Neural progenitor cell (in vitro differentiated cells): ENCODE results near the gene TAB2. TPM values are rescaled to one million over a fixed set of nuclear protein-coding genes. Genes with fewer than 3 reads are reported as not detected.

ENCODE experiments used
- DNase-seq: peaks from one replicate; pipeline ENCODE4 v3.0.0-alpha.2; 2016; ENCODE audit warnings: low spot score
- H2AFZ ChIP-seq: fragments of 200-600 bp; sonication (generic); replicated peaks from 2 replicates; pipeline ENCODE4 v1.6.1; 2016; ENCODE audit warnings: antibody characterized with exemption
- H3F3A ChIP-seq: fragments of 200-600 bp; sonication (generic); 2 replicates; pipeline ENCODE4 v1.6.1; 2016; ENCODE audit warnings: antibody characterized with exemption, low read depth
- H3K27ac ChIP-seq: fragments of 200-600 bp; sonication (generic); 2 replicates; pipeline ENCODE4 v1.5.1; 2016; ENCODE audit warnings: mild to moderate bottlenecking
- H3K27me3 ChIP-seq: fragments of 200-600 bp; sonication (generic); 2 replicates; pipeline ENCODE4 v1.6.1; 2016; ENCODE audit warnings: mild to moderate bottlenecking, moderate library complexity
- H3K36me3 ChIP-seq: fragments of 200-600 bp; sonication (generic); 2 replicates; pipeline ENCODE4 v1.5.1; 2016
- H3K4me1 ChIP-seq: fragments of 200-600 bp; sonication (generic); 2 replicates; pipeline ENCODE4 v1.6.1; 2016; ENCODE audit warnings: mixed run types
- H3K4me2 ChIP-seq: fragments of 200-600 bp; sonication (generic); 2 replicates; pipeline ENCODE4 v1.6.1; 2016
- H3K4me3 ChIP-seq: fragments of 200-600 bp; sonication (generic); 2 replicates; pipeline ENCODE4 v1.5.1; 2016
- H3K79me2 ChIP-seq: fragments of 200-600 bp; sonication (generic); 2 replicates; pipeline ENCODE4 v1.6.1; 2016; ENCODE audit warnings: low read depth
- H3K9ac ChIP-seq: fragments of 200-600 bp; sonication (generic); 2 replicates; pipeline ENCODE4 v1.6.1; 2016
- H3K9me3 ChIP-seq: fragments of 200-600 bp; sonication (generic); 2 replicates; pipeline ENCODE4 v1.5.1; 2016; ENCODE audit warnings: low read depth
- H4K20me1 ChIP-seq: fragments of 200-600 bp; sonication (generic); 2 replicates; pipeline ENCODE4 v1.6.1; 2016; ENCODE audit warnings: low read depth
- H3K27ac Mint-ChIP-seq: 3 replicates; pipeline ENCODE4 v1.8.0; 2021; ENCODE audit warnings: mixed read lengths
- H3K27me3 Mint-ChIP-seq: 2 replicates; pipeline ENCODE4 v1.8.0; 2022; ENCODE audit warnings: low read depth, mild to moderate bottlenecking, inconsistent platforms, moderate library complexity, mixed read lengths; ENCODE audit not compliant: insufficient read depth
- H3K36me3 Mint-ChIP-seq: 3 replicates; pipeline ENCODE4 v1.8.0; 2021; ENCODE audit warnings: mixed read lengths
- H3K4me1 Mint-ChIP-seq: 3 replicates; pipeline ENCODE4 v1.8.0; 2021; ENCODE audit warnings: mixed read lengths
- H3K4me3 Mint-ChIP-seq: 3 replicates; pipeline ENCODE4 v1.8.0; 2021; ENCODE audit warnings: mild to moderate bottlenecking, moderate library complexity, mixed read lengths
- H3K9me3 Mint-ChIP-seq: 3 replicates; pipeline ENCODE4 v1.8.0; 2020; ENCODE audit warnings: mixed read lengths
- EZH2 ChIP-seq: fragments of 200-600 bp; sonication (generic); IDR thresholded peaks from 2 replicates; pipeline ENCODE4 v1.6.1; 2017; ENCODE audit warnings: antibody characterized with exemption, mild to moderate bottlenecking, moderate library complexity
- EZH2phosphoT487 ChIP-seq: fragments of 200-600 bp; sonication (generic); IDR thresholded peaks from 2 replicates; pipeline ENCODE4 v1.6.1; 2017; ENCODE audit warnings: antibody characterized with exemption
- total RNA-seq: library from RNA; depleted of rRNA; stranded (reverse); fragments of >200 nt; gene quantifications from 2 replicates; pipeline ENCODE4 v1.2.3, GENCODE V29; 2015; ENCODE audit warnings: low replicate concordance
- TF ChIP-seq, protein P1 (sequence below): fragments of 200-600 bp; sonication (generic); IDR thresholded peaks from 2 replicates; pipeline ENCODE4 v1.5.1; 2017; ENCODE audit warnings: antibody characterized with exemption, mild to moderate bottlenecking

The TAB2 gene
- total RNA-seq, 1 donor from 2014 or later = 70.9 TPM

- peaks cover 100% of the 10 kb centered on the region for H3K79me2 ChIP-seq
- H3K27ac Mint-ChIP-seq = no peak overlapping the region
- no peak overlapping the region for H3K27ac ChIP-seq
- peaks cover 55% of the 10 kb centered on the region for H3K4me1 ChIP-seq
- no peak overlapping the region for H3K9ac ChIP-seq
- H3K4me3 Mint-ChIP-seq = no peak overlapping the region
- H3K9me3 ChIP-seq = no peaks in the 10 kb centered on the region
- H3K4me3 ChIP-seq = no peak overlapping the region
- no peaks in the 10 kb centered on the region for H3F3A ChIP-seq
- peaks cover 34% of the 10 kb centered on the region for H3K4me1 Mint-ChIP-seq
- no peak for DNase-seq
- peaks cover 17% of the 10 kb centered on the region for H3K36me3 Mint-ChIP-seq
- H3K4me2 ChIP-seq = no peak overlapping the region
- no peaks in the 10 kb centered on the region for H3K27me3 Mint-ChIP-seq
- H3K36me3 ChIP-seq = no peaks in the 10 kb centered on the region
- no peak overlapping the region for H2AFZ ChIP-seq
- TF ChIP-seq EZH2 = no peak
- peaks cover 79% of the 10 kb centered on the region for H4K20me1 ChIP-seq
- H3K9me3 Mint-ChIP-seq = peaks cover 9% of the 10 kb centered on the region
- no peaks in the 10 kb centered on the region for H3K27me3 ChIP-seq
Measured at GRCh38 chr6:149334682-149335160, 17.2 kb downstream of the TAB2 start.

DNA sequence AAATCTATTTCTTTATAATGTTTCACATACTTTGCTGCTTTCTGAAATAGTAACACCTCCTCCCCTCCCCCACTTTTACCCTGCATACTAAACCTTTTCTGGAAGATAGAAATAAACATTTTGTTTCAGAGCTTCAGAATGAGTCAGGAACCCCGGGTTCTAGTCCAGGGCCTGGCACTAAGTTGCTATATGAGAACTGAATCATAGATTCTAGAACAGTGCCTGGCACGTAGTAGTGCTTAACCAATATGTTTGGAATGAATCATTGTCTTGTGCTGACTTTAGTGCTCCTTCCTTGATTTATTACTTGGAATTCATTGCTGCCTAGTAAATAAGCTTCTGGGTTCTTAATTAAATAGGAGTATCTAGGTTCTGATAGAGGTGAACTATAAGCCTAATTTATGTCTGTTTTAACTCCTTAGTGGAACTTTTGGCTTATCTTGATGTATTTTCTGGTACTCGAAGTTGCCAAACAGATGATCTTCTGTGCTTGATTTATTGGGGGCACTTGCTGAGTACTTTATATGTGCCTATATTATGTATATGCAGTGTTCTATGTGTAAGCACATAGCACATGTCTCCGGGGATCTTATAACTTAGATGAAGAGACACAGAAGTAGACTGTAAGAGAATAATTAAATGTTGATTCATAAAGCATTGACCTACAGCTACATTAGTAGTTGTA, 18.6 kb downstream of the TAB2 start:
- no peaks in the 10 kb centered on the region for H3K36me3 ChIP-seq
- H3K4me3 ChIP-seq = no peak overlapping the region
- H3K79me2 ChIP-seq = peaks cover 100% of the 10 kb centered on the region
- Mint-ChIP-seq H3K4me1 (peaks cover 32% of the 10 kb centered on the region), H3K27ac (no peak overlapping the region), H3K36me3 (peaks cover 10% of the 10 kb centered on the region), H3K4me3 (no peak overlapping the region), H3K9me3 (peaks cover 4% of the 10 kb centered on the region), H3K27me3 (no peaks in the 10 kb centered on the region)
- H3K27me3 ChIP-seq = no peaks in the 10 kb centered on the region
- peaks cover 70% of the 10 kb centered on the region for H4K20me1 ChIP-seq
- H3K4me2 ChIP-seq = no peak overlapping the region
- no peaks in the 10 kb centered on the region for H3K9me3 ChIP-seq
- H3K27ac ChIP-seq = no peak overlapping the region
- H3K4me1 ChIP-seq = peaks cover 43% of the 10 kb centered on the region
- TF ChIP-seq, protein P1, sequence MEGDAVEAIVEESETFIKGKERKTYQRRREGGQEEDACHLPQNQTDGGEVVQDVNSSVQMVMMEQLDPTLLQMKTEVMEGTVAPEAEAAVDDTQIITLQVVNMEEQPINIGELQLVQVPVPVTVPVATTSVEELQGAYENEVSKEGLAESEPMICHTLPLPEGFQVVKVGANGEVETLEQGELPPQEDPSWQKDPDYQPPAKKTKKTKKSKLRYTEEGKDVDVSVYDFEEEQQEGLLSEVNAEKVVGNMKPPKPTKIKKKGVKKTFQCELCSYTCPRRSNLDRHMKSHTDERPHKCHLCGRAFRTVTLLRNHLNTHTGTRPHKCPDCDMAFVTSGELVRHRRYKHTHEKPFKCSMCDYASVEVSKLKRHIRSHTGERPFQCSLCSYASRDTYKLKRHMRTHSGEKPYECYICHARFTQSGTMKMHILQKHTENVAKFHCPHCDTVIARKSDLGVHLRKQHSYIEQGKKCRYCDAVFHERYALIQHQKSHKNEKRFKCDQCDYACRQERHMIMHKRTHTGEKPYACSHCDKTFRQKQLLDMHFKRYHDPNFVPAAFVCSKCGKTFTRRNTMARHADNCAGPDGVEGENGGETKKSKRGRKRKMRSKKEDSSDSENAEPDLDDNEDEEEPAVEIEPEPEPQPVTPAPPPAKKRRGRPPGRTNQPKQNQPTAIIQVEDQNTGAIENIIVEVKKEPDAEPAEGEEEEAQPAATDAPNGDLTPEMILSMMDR = no peak
- TF ChIP-seq EZH2 (no peak), EZH2phosphoT487 (no peak)
- H2AFZ ChIP-seq = no peak overlapping the region
- no peak overlapping the region for H3K9ac ChIP-seq
- DNase-seq = no peak
- H3F3A ChIP-seq = no peaks in the 10 kb centered on the region

GRCh38 chr6:149336609-149336928, 19.1 kb downstream of the TAB2 start:
- Histone ChIP-seq H3K4me3 (no peak overlapping the region), H3K36me3 (no peaks in the 10 kb centered on the region), H3K4me1 (peaks cover 45% of the 10 kb centered on the region), H3K9ac (no peak overlapping the region), H3K9me3 (no peaks in the 10 kb centered on the region), H2AFZ (no peak overlapping the region), H3K27me3 (no peaks in the 10 kb centered on the region), H3K4me2 (peak overlapping the region; percentile 15), H4K20me1 (peaks cover 66% of the 10 kb centered on the region), H3F3A (no peaks in the 10 kb centered on the region), H3K79me2 (peaks cover 100% of the 10 kb centered on the region), H3K27ac (no peak overlapping the region)
- TF ChIP-seq EZH2phosphoT487 (no peak), EZH2 (no peak)
- TF ChIP-seq, protein P1 = no peak
- Mint-ChIP-seq H3K36me3 (peaks cover 10% of the 10 kb centered on the region), H3K9me3 (peaks cover 4% of the 10 kb centered on the region), H3K27me3 (no peaks in the 10 kb centered on the region), H3K4me3 (no peak overlapping the region), H3K4me1 (peaks cover 28% of the 10 kb centered on the region), H3K27ac (no peak overlapping the region)
- DNase-seq = no peak

DNA sequence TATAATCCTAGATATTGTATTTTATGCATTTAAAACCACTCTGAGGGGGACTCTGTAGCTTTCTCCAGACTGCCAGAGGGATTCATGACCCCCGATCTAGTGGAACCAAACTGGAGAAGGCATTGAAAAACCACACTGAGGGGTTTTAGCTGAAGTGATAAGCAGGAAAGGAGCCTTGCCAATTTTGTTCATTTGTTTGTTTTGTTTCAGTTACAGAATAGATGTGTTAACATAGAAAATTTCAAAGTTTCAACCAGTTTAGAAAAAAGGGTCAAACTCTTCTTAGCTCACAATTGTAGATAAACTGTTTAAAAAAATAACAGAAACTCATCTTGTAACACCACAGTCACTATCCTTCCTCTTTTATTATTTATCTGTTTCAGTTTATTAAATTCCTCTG, 19.8 kb downstream of the TAB2 start:
- peaks cover 66% of the 10 kb centered on the region for H4K20me1 ChIP-seq
- Mint-ChIP-seq H3K36me3 (peaks cover 10% of the 10 kb centered on the region), H3K4me3 (no peak overlapping the region)

More for the DNA sequence above, 19.8 kb downstream of the TAB2 start:
- peaks cover 21% of the 10 kb centered on the region for H3K4me1 Mint-ChIP-seq
- H3K79me2 ChIP-seq = peaks cover 100% of the 10 kb centered on the region
- peaks cover 4% of the 10 kb centered on the region for H3K9me3 Mint-ChIP-seq
- H3K36me3 ChIP-seq = no peaks in the 10 kb centered on the region
- no peak overlapping the region for H3K9ac ChIP-seq
- no peak overlapping the region for H2AFZ ChIP-seq
- H3K4me3 ChIP-seq = no peak overlapping the region
- H3K4me2 ChIP-seq = no peak overlapping the region
- no peak for DNase-seq
- H3K27ac ChIP-seq = no peak overlapping the region
- H3K27me3 ChIP-seq = no peaks in the 10 kb centered on the region
- TF ChIP-seq EZH2phosphoT487 (no peak), EZH2 (no peak)
- TF ChIP-seq, protein P1 = no peak
- no peak overlapping the region for H3K27ac Mint-ChIP-seq
- H3K4me1 ChIP-seq = peaks cover 40% of the 10 kb centered on the region
- H3K27me3 Mint-ChIP-seq = no peaks in the 10 kb centered on the region
- no peaks in the 10 kb centered on the region for H3F3A ChIP-seq
- H3K9me3 ChIP-seq = no peaks in the 10 kb centered on the region
